Trophoblast cell (in vitro differentiated cells and primary cell): ENCODE results near the gene MMP25.

Source experiments
- DNase-seq, 2 donors: peaks; one replicate each; pipeline ENCODE4 v3.0.0-alpha.2; 2016
- H2AFZ ChIP-seq: 2 replicates; pipeline ENCODE4 v1.6.1; 2013; ENCODE audit warnings: low read length, moderate library complexity, mild to moderate bottlenecking; ENCODE audit not compliant: insufficient read depth, poor library complexity
- H2AK5ac ChIP-seq: 2 replicates; pipeline ENCODE4 v1.6.1; 2013; ENCODE audit warnings: mild to moderate bottlenecking, low read length
- H2BK120ac ChIP-seq: 2 replicates; pipeline ENCODE4 v1.6.1; 2013; ENCODE audit warnings: low read length, mild to moderate bottlenecking, moderate library complexity; ENCODE audit not compliant: insufficient read depth, poor library complexity
- H2BK12ac ChIP-seq: 2 replicates; pipeline ENCODE4 v1.6.1; 2013; ENCODE audit warnings: mild to moderate bottlenecking, low read length, moderate library complexity
- H2BK5ac ChIP-seq: 2 replicates; pipeline ENCODE4 v1.6.1; 2013; ENCODE audit warnings: low read length, low read depth, moderate library complexity, mild to moderate bottlenecking; ENCODE audit not compliant: poor library complexity
- H3K14ac ChIP-seq: 2 replicates; pipeline ENCODE4 v1.6.1; 2013; ENCODE audit warnings: mild to moderate bottlenecking, low read length
- H3K18ac ChIP-seq: 2 replicates; pipeline ENCODE4 v1.6.1; 2013; ENCODE audit warnings: mild to moderate bottlenecking, low read length
- H3K23ac ChIP-seq: 2 replicates; pipeline ENCODE4 v1.6.1; 2013; ENCODE audit warnings: low read length
- H3K27ac ChIP-seq: 2 replicates; pipeline ENCODE4 v1.5.1; 2013; ENCODE audit warnings: low read depth, mild to moderate bottlenecking, inconsistent platforms, low read length, moderate library complexity
- H3K27me3 ChIP-seq: 2 replicates; pipeline ENCODE4 v1.6.1; 2013; ENCODE audit warnings: inconsistent platforms, mild to moderate bottlenecking, low read length, moderate library complexity; ENCODE audit not compliant: insufficient read depth
- H3K36me3 ChIP-seq, 2 experiments: 1 replicate in 1 of 2; 2 replicates in 1 of 2; pipeline ENCODE4 v1.6.1; 2013; ENCODE audit warnings: low read length in 2 of 2, mild to moderate bottlenecking in 2 of 2, moderate library complexity in 1 of 2; ENCODE audit not compliant: insufficient read depth in 2 of 2, control insufficient read depth in 1 of 2
- H3K4ac ChIP-seq: 2 replicates; pipeline ENCODE4 v1.6.1; 2013; ENCODE audit warnings: low read depth, mild to moderate bottlenecking, low read length, moderate library complexity
- H3K4me1 ChIP-seq, 2 experiments: 1 replicate in 1 of 2; 2 replicates in 1 of 2; pipeline ENCODE4 v1.6.1; 2013; ENCODE audit warnings: low read length in 2 of 2, mild to moderate bottlenecking in 2 of 2, moderate library complexity in 1 of 2; ENCODE audit not compliant: insufficient read depth in 2 of 2, control insufficient read depth in 1 of 2
- H3K4me2 ChIP-seq: 2 replicates; pipeline ENCODE4 v1.6.1; 2013; ENCODE audit warnings: inconsistent platforms, mild to moderate bottlenecking, low read length, moderate library complexity
- H3K4me3 ChIP-seq: 2 replicates; pipeline ENCODE4 v1.5.1; 2013; ENCODE audit warnings: mild to moderate bottlenecking, low read depth, low read length, inconsistent platforms
- H3K79me1 ChIP-seq: one replicate; pipeline ENCODE4 v1.6.1; 2013; ENCODE audit warnings: low read length
- H3K79me2 ChIP-seq: 2 replicates; pipeline ENCODE4 v1.6.1; 2013; ENCODE audit warnings: low read length, mild to moderate bottlenecking; ENCODE audit not compliant: control insufficient read depth, insufficient read depth, poor library complexity
- H3K9ac ChIP-seq: 2 replicates; pipeline ENCODE4 v1.6.1; 2013; ENCODE audit warnings: mild to moderate bottlenecking, low read length
- H3K9me3 ChIP-seq: 2 replicates; pipeline ENCODE4 v1.6.1; 2013; ENCODE audit warnings: low read depth, mild to moderate bottlenecking, control low read depth, inconsistent platforms, low read length; ENCODE audit not compliant: insufficient read depth
- H4K12ac ChIP-seq: 2 replicates; pipeline ENCODE4 v1.6.1; 2013; ENCODE audit warnings: low read depth, mild to moderate bottlenecking, low read length, moderate library complexity
- H4K8ac ChIP-seq: 2 replicates; pipeline ENCODE4 v1.6.1; 2013; ENCODE audit warnings: low read depth, mild to moderate bottlenecking, low read length, moderate library complexity
- H4K91ac ChIP-seq: one replicate; pipeline ENCODE4 v1.6.1; 2013; ENCODE audit warnings: low read depth, mild to moderate bottlenecking, low read length, moderate library complexity
- WGBS: extraction: QIAGEN DNeasy Blood & Tissue Kit; methylation state at CpG from one replicate; pipeline ENCODE4 v1.1.7; 2013; ENCODE audit warnings: missing lambda C conversion rate; ENCODE audit not compliant: insufficient read length, insufficient coverage; ENCODE audit errors: extremely low coverage; 5-methylcytosine and 5-hydroxymethylcytosine counted together

Gene MMP25

GRCh38 chr16:3092501-3092941 is 46.2 kb downstream of the MMP25 start:
- no CpG with 5 or more reads among the region's 20 CpGs for WGBS

GRCh38 chr16:3094289-3095027 is 48.1 kb downstream of the MMP25 start:
- peaks cover 4 to 9% of the 10 kb centered on the region in 2 experiments for H3K4me1 ChIP-seq
- H3K79me1 ChIP-seq, result peaks cover under 1% of the 10 kb centered on the region
- no peak overlapping the region for H3K23ac ChIP-seq
- no peak overlapping the region for H3K27ac ChIP-seq
- no peak overlapping the region for H3K4ac ChIP-seq
- H4K12ac ChIP-seq, result no peak overlapping the region
- no peak overlapping the region for H4K91ac ChIP-seq
- no peak overlapping the region for H3K18ac ChIP-seq
- H3K14ac ChIP-seq, result no peak overlapping the region
- no peak overlapping the region for H2AFZ ChIP-seq
- H2BK5ac ChIP-seq, result no peak overlapping the region
- DNase-seq, result peak; percentile 24 to 68
- no peak overlapping the region for H3K9ac ChIP-seq
- peaks cover 2% of the 10 kb centered on the region for H3K9me3 ChIP-seq
- no peak overlapping the region for H3K4me2 ChIP-seq
- H3K36me3 ChIP-seq, result no peaks in the 10 kb centered on the region
- H4K8ac ChIP-seq, result no peak overlapping the region
- H2BK12ac ChIP-seq, result no peak overlapping the region
- H3K4me3 ChIP-seq, result no peak overlapping the region
- H2BK120ac ChIP-seq, result no peak overlapping the region
- no CpG with 5 or more reads among the region's 22 CpGs for WGBS
- H2AK5ac ChIP-seq, result no peak overlapping the region
- H3K27me3 ChIP-seq, result no peaks in the 10 kb centered on the region
- H3K79me2 ChIP-seq, result no peaks in the 10 kb centered on the region

More at GRCh38 chr16:3092501-3092941, 46.2 kb downstream of the MMP25 start:
- Histone ChIP-seq H2BK120ac (no peak overlapping the region), H3K4me1 (no peaks in the 10 kb centered on the region), H4K91ac (no peak overlapping the region), H4K8ac (no peak overlapping the region), H2BK12ac (no peak overlapping the region), H3K27ac (no peak overlapping the region), H3K14ac (no peak overlapping the region), H3K36me3 (no peaks in the 10 kb centered on the region), H2AFZ (no peak overlapping the region), H3K79me2 (no peaks in the 10 kb centered on the region), H3K4ac (no peak overlapping the region), H2AK5ac (no peak overlapping the region), H3K27me3 (no peaks in the 10 kb centered on the region), H4K12ac (no peak overlapping the region), H3K4me3 (no peak overlapping the region), H3K18ac (no peak overlapping the region), H2BK5ac (no peak overlapping the region), H3K4me2 (no peak overlapping the region), H3K79me1 (no peaks in the 10 kb centered on the region), H3K9me3 (no peaks in the 10 kb centered on the region), H3K9ac (no peak overlapping the region), H3K23ac (no peak overlapping the region)
- DNase-seq, result no peak

GRCh38 chr16:3095869-3096268 is 49.5 kb downstream of the MMP25 start:
- no peak overlapping the region for H3K23ac ChIP-seq
- no peak overlapping the region for H2BK5ac ChIP-seq
- H3K4me3 ChIP-seq, result no peak overlapping the region
- no peak overlapping the region for H2BK120ac ChIP-seq
- H4K91ac ChIP-seq, result no peak overlapping the region
- no peaks in the 10 kb centered on the region for H3K36me3 ChIP-seq
- no CpG with 5 or more reads among the region's 4 CpGs for WGBS
- no peak overlapping the region for H3K4me2 ChIP-seq
- no peak overlapping the region for H4K8ac ChIP-seq
- H2BK12ac ChIP-seq, result no peak overlapping the region
- no peaks in the 10 kb centered on the region for H3K27me3 ChIP-seq
- H4K12ac ChIP-seq, result no peak overlapping the region
- H3K9me3 ChIP-seq, result peaks cover 2% of the 10 kb centered on the region
- no peak overlapping the region for H3K18ac ChIP-seq
- no peak overlapping the region for H3K9ac ChIP-seq
- no peak overlapping the region for H3K14ac ChIP-seq
- no peak overlapping the region for H2AFZ ChIP-seq
- H3K4ac ChIP-seq, result no peak overlapping the region
- H3K79me1 ChIP-seq, result peaks cover 6% of the 10 kb centered on the region
- peak in 1 of 2 donors; percentile 24 for DNase-seq
- H3K79me2 ChIP-seq, result no peaks in the 10 kb centered on the region
- peaks cover 9 to 13% of the 10 kb centered on the region in 2 experiments for H3K4me1 ChIP-seq
- no peak overlapping the region for H3K27ac ChIP-seq
- H2AK5ac ChIP-seq, result no peak overlapping the region

GRCh38 chr16:3096362-3096761 is 50.0 kb downstream of the MMP25 start:
- no peak overlapping the region for H3K23ac ChIP-seq
- no peak overlapping the region for H4K12ac ChIP-seq
- no peak overlapping the region for H4K8ac ChIP-seq
- H2BK12ac ChIP-seq, result no peak overlapping the region
- WGBS, result no CpG with 5 or more reads among the region's 6 CpGs
- H2BK5ac ChIP-seq, result no peak overlapping the region
- no peak overlapping the region for H3K4ac ChIP-seq
- H3K14ac ChIP-seq, result no peak overlapping the region
- DNase-seq, result no peak
- no peak overlapping the region for H2AK5ac ChIP-seq
- H3K27ac ChIP-seq, result no peak overlapping the region
- no peak overlapping the region for H3K18ac ChIP-seq
- peaks cover 8% of the 10 kb centered on the region for H3K79me1 ChIP-seq
- peaks cover 9 to 13% of the 10 kb centered on the region in 2 experiments for H3K4me1 ChIP-seq
- peaks cover 2% of the 10 kb centered on the region for H3K9me3 ChIP-seq
- no peak overlapping the region for H3K4me2 ChIP-seq
- no peak overlapping the region for H4K91ac ChIP-seq
- H3K4me3 ChIP-seq, result no peak overlapping the region
- H3K79me2 ChIP-seq, result no peaks in the 10 kb centered on the region
- H3K27me3 ChIP-seq, result no peaks in the 10 kb centered on the region
- H2AFZ ChIP-seq, result no peak overlapping the region
- no peaks in the 10 kb centered on the region for H3K36me3 ChIP-seq
- H2BK120ac ChIP-seq, result no peak overlapping the region
- no peak overlapping the region for H3K9ac ChIP-seq
